Measurements from ENCODE around the gene GPN2. TPM values are rescaled to one million over a fixed set of nuclear protein-coding genes. Genes with fewer than 3 reads are reported as not detected.

Gene GPN2
- total and polyA plus RNA-seq, 2 of the 4 experiments (the other 2 are of a cell fraction), result 15.4 to 22.2 TPM

- H2AFZ ChIP-seq (replicated peaks; ENCODE audit: low read length, poor library complexity), result no peak overlapping the region
- H4K20me1 ChIP-seq (ENCODE audit: insufficient read depth, low read length), result no peaks in the 10 kb centered on the region; the same call in 1 of the 2 replicates
- ChIA-PET POLR2A (ENCODE audit: unreplicated experiment) (no interaction called here), CTCF (interaction anchor here (0.9 kb wide), 1 partner anchor 258 kb away, joined by 3 read pairs; no protein-coding TSS in a partner anchor)
- H2BK20ac ChIP-seq (ENCODE audit: low read depth, low read length), result no peak overlapping the region
- H2BK15ac ChIP-seq (ENCODE audit: low read depth, low read length), result no peak overlapping the region
- H2AK5ac ChIP-seq (ENCODE audit: low read depth, low read length), result no peak overlapping the region
- H3K4me2 ChIP-seq (ENCODE audit: low read depth, low read length), result no peak overlapping the region
- no peak overlapping the region for H3K9ac ChIP-seq (ENCODE audit: low read depth, low read length)
- H3K56ac ChIP-seq (ENCODE audit: extremely low read depth, insufficient read depth, low read length), result no peak overlapping the region
- H2BK5ac ChIP-seq (ENCODE audit: low read depth, low read length, poor library complexity, severe bottlenecking), result no peak overlapping the region
- no peak overlapping the region for H4K5ac ChIP-seq (ENCODE audit: low read depth, low read length)
- H3K4me3 ChIP-seq (ENCODE audit: insufficient read depth, low read depth, low read length), result no peak overlapping the region
- no peak overlapping the region for H2AK9ac ChIP-seq (replicated peaks; ENCODE audit: low read depth, low read length, poor library complexity)
- BruUV-seq (replicated peaks), result no TSS peak
- H3K9me3 ChIP-seq (ENCODE audit: control insufficient read depth, insufficient read depth, low read length), result no peaks in the 10 kb centered on the region
- H3K14ac ChIP-seq (replicated peaks; ENCODE audit: low read depth, low read length), result no peak overlapping the region
- no peak for DNase-seq
- in situ Hi-C loops (cut with MboI; ENCODE audit: low sequenced_read_pairs), result no loop called here
- H3K36me3 ChIP-seq (ENCODE audit: control insufficient read depth, insufficient read depth, low read length), result peaks cover 25% of the 10 kb centered on the region
- H3K27ac ChIP-seq (ENCODE audit: insufficient read depth, low read length), result no peak overlapping the region
- no peaks in the 10 kb centered on the region for H3K4me1 ChIP-seq (ENCODE audit: control insufficient read depth, insufficient read depth, low read length)
- no peaks in the 10 kb centered on the region for H3K27me3 ChIP-seq (ENCODE audit: control insufficient read depth, insufficient read depth, low read length)
- no peak overlapping the region for H3K4ac ChIP-seq (ENCODE audit: low read depth, low read length)
- intact Hi-C loops (cut with micrococcal nuclease), result no loop called here
- dilution Hi-C loops (cut with HindIII; ENCODE audit: low sequenced_read_pairs, unreplicated experiment), result no loop called here
- H3K9me1 ChIP-seq (ENCODE audit: insufficient read depth, low read length), result no peaks in the 10 kb centered on the region
- no peak overlapping the region for H3K18ac ChIP-seq (ENCODE audit: low read depth, low read length)
- 87% methylated on average over 3 of the region's 8 CpGs; no CpG with 5 or more reads in 1 of the 2 experiments for WGBS, 2 experiments (ENCODE audit: extremely low coverage in 2 of 2, insufficient read length in 1 of 2)
- no peak overlapping the region for H2BK120ac ChIP-seq (ENCODE audit: low read depth, low read length)
- TF ChIP-seq BHLHE40 (IDR thresholded peaks at IDR 0.05; ENCODE audit: low read depth, low read length) (no peak), POLR2A (IDR thresholded peaks at IDR 0.05; ENCODE audit: low read depth, low read length) (no peak), NFE2L2 (IDR thresholded peaks at IDR 0.05; ENCODE audit: low read depth, low read length) (no peak), CHD1 (IDR thresholded peaks at IDR 0.05; ENCODE audit: low read depth, low read length) (no peak), RFX5 (IDR thresholded peaks at IDR 0.05; ENCODE audit: low read depth, low read length) (no peak), FOS (IDR thresholded peaks at IDR 0.05; ENCODE audit: low read depth, low read length) (no peak), CEBPB (IDR thresholded peaks at IDR 0.05; ENCODE audit: low read depth, low read length) (no peak), MAFK (IDR thresholded peaks at IDR 0.05; ENCODE audit: low read depth, low read length) (no peak), MXI1 (IDR thresholded peaks at IDR 0.05; ENCODE audit: borderline replicate concordance, low read depth, low read length) (no peak), USF2 (IDR thresholded peaks at IDR 0.05; ENCODE audit: low read depth, low read length) (no peak), ELK1 (IDR thresholded peaks at IDR 0.05; ENCODE audit: borderline replicate concordance, low read depth, low read length) (no peak), SMC3 (IDR thresholded peaks at IDR 0.05; ENCODE audit: low read depth, low read length) (no peak), RCOR1 (IDR thresholded peaks at IDR 0.05; ENCODE audit: insufficient replicate concordance, low read length) (no peak), RAD21 (IDR thresholded peaks at IDR 0.05; ENCODE audit: low read length) (no peak), MAZ (IDR thresholded peaks at IDR 0.05; ENCODE audit: borderline replicate concordance, low read depth, low read length) (no peak), CTCF (conservative IDR thresholded peaks at IDR 0.05; ENCODE audit: low read depth, low read length) (no peak)
- ATAC-seq (ENCODE audit: low read depth), result no peak
- no peak overlapping the region for H3K23ac ChIP-seq (ENCODE audit: low read depth, low read length)
- H4K91ac ChIP-seq (ENCODE audit: insufficient read depth, low read depth, low read length), result no peak overlapping the region
- H3K79me1 ChIP-seq (ENCODE audit: low read depth in 1 of 2, low read length in 2 of 2), result no peaks in the 10 kb centered on the region
- H4K8ac ChIP-seq (ENCODE audit: low read depth in 2 of 2, low read length in 2 of 2), result no peak overlapping the region
Measured at GRCh38 chr1:26857473-26858060, 32.5 kb downstream of the GPN2 start.

Measured in IMR-90 (cell line).